Measurements from ENCODE around the gene SPC24. TPM values are rescaled to one million over a fixed set of nuclear protein-coding genes. Genes with fewer than 3 reads are reported as not detected.

The SPC24 gene
- total RNA-seq, 1 donor from 2014 or later, result 1.1 TPM

GRCh38 chr19:11194656-11195558, 39.3 kb upstream of the SPC24 start:
- intact Hi-C loops (cut with DNase I), result no loop called here
- no peaks in the 10 kb centered on the region for H3K9me3 ChIP-seq
- H3K27ac ChIP-seq, result peak overlapping the region; percentile 83 to 89
- H3K4me1 ChIP-seq, result peaks cover 33 to 41% of the 10 kb centered on the region in 2 donors
- H3K4me3 ChIP-seq, result peak overlapping the region; percentile 67
- no peak for TF ChIP-seq CTCF (IDR thresholded peaks at IDR 0.05)
- no peaks in the 10 kb centered on the region for H3K27me3 ChIP-seq
- peaks cover 26 to 40% of the 10 kb centered on the region in 2 donors for H3K36me3 ChIP-seq
- DNase-seq (ENCODE audit: low spot score in 2 of 2), result no peak

GRCh38 chr19:11194173-11194572, 38.6 kb upstream of the SPC24 start:
- H3K4me1 ChIP-seq, result peaks cover 33 to 47% of the 10 kb centered on the region in 2 donors
- no peak for DNase-seq (ENCODE audit: low spot score in 2 of 2)
- intact Hi-C loops (cut with DNase I), result no loop called here
- H3K4me3 ChIP-seq, result peak overlapping the region; percentile 67
- H3K9me3 ChIP-seq, result no peaks in the 10 kb centered on the region
- no peak for TF ChIP-seq CTCF (IDR thresholded peaks at IDR 0.05)
- H3K27ac ChIP-seq, result peak overlapping the region; percentile 83 to 89
- H3K27me3 ChIP-seq, result no peaks in the 10 kb centered on the region
- H3K36me3 ChIP-seq, result peaks cover 26 to 40% of the 10 kb centered on the region in 2 donors

- DNase-seq (ENCODE audit: low spot score in 2 of 2), result no peak
- Histone ChIP-seq H3K4me1 (peaks cover 33 to 55% of the 10 kb centered on the region in 2 donors), H3K36me3 (peaks cover 30 to 48% of the 10 kb centered on the region in 2 donors), H3K4me3 (peak overlapping the region in 1 of 2 donors; percentile 67), H3K9me3 (no peaks in the 10 kb centered on the region), H3K27ac (peak overlapping the region; percentile 83 to 89), H3K27me3 (no peaks in the 10 kb centered on the region)
- TF ChIP-seq CTCF (IDR thresholded peaks at IDR 0.05), result no peak
- intact Hi-C loops (cut with DNase I), result no loop called here
Measured at GRCh38 chr19:11192957-11193939, 37.7 kb upstream of the SPC24 start.

- Histone ChIP-seq H3K4me3 (peak overlapping the region; percentile 20 to 67), H3K27ac (peak overlapping the region in 1 of 2 donors; percentile 83), H3K4me1 (peaks cover 33 to 57% of the 10 kb centered on the region in 2 donors), H3K27me3 (no peaks in the 10 kb centered on the region), H3K36me3 (peaks cover 30 to 50% of the 10 kb centered on the region in 2 donors), H3K9me3 (no peaks in the 10 kb centered on the region)
- no peak for DNase-seq (ENCODE audit: low spot score in 2 of 2)
- TF ChIP-seq CTCF (IDR thresholded peaks at IDR 0.05), result no peak
- intact Hi-C loops (cut with DNase I), result no loop called here
Measured at GRCh38 chr19:11191934-11192333, 36.4 kb upstream of the SPC24 start.

- intact Hi-C loops (cut with DNase I), result no loop called here
- Histone ChIP-seq H3K9me3 (no peaks in the 10 kb centered on the region), H3K36me3 (peaks cover 30 to 55% of the 10 kb centered on the region in 2 donors), H3K27me3 (no peaks in the 10 kb centered on the region), H3K4me1 (peaks cover 33 to 63% of the 10 kb centered on the region in 2 donors), H3K4me3 (peak overlapping the region; percentile 27 to 67), H3K27ac (peak overlapping the region; percentile 83 to 85)
- TF ChIP-seq CTCF (IDR thresholded peaks at IDR 0.05), result no peak
- DNase-seq (ENCODE audit: low spot score in 2 of 2), result peak; percentile 62 to 88
Measured at GRCh38 chr19:11191273-11191755, 35.7 kb upstream of the SPC24 start.
